Immature natural killer cell (primary cell): ENCODE data around the gene PCDHGA8. TPM values are rescaled to one million over a fixed set of nuclear protein-coding genes. Genes with fewer than 3 reads are reported as not detected.
"Not testable (repeated sequence)": the region's sequence is repeated elsewhere in the genome, so short reads cannot be mapped to it uniquely, and the experiment has no call there.

Experiments
- DNase-seq, 3 donors: peaks; one replicate each; pipeline ENCODE4 v3.0.0; 2022; ENCODE audit warnings: mixed read lengths in 1 of 3
- H3K27ac Mint-ChIP-seq, 6 donors: one replicate each; pipeline ENCODE4 v1.8.0; 2020; ENCODE audit warnings: mixed read lengths in 6 of 6, mild to moderate bottlenecking in 5 of 6, inconsistent platforms in 4 of 6, moderate library complexity in 3 of 6
- H3K27me3 Mint-ChIP-seq, 3 donors: one replicate each; pipeline ENCODE4 v1.8.0; 2020 to 2021; ENCODE audit warnings: low read depth in 3 of 3, mild to moderate bottlenecking in 3 of 3, mixed read lengths in 3 of 3, moderate library complexity in 3 of 3, inconsistent platforms in 1 of 3
- H3K36me3 Mint-ChIP-seq, 3 donors: one replicate each; pipeline ENCODE4 v1.8.0; 2020; ENCODE audit warnings: mixed read lengths in 3 of 3, inconsistent platforms in 2 of 3, mild to moderate bottlenecking in 2 of 3
- H3K4me1 Mint-ChIP-seq, 2 donors: one replicate each; pipeline ENCODE4 v1.8.0; 2020; ENCODE audit warnings: inconsistent platforms in 2 of 2, mild to moderate bottlenecking in 2 of 2, mixed read lengths in 2 of 2, moderate library complexity in 1 of 2
- H3K4me3 Mint-ChIP-seq, 5 donors: one replicate each; pipeline ENCODE4 v1.8.0; 2020; ENCODE audit warnings: mild to moderate bottlenecking in 5 of 5, mixed read lengths in 5 of 5, inconsistent platforms in 3 of 5, moderate library complexity in 3 of 5
- H3K9me3 Mint-ChIP-seq, 6 donors: one replicate each; pipeline ENCODE4 v1.8.0; 2020; ENCODE audit warnings: mild to moderate bottlenecking in 6 of 6, mixed read lengths in 6 of 6, inconsistent platforms in 4 of 6, moderate library complexity in 3 of 6
- polyA plus RNA-seq, 3 donors: library from polyadenylated mRNA; unstranded; fragments of 300-500 nt; fragmentation: Illumina TruSeq; gene quantifications; one replicate each; pipeline ENCODE4 v1.2.3, GENCODE V29; 2021

Gene PCDHGA8
- polyA plus RNA-seq, 3 donors from 2014 or later, result 0.07 TPM; not detected in 2

GRCh38 chr5:141359790-141360426 lies 32.5 kb upstream of the PCDHGA8 start, which contains the start of gene PCDHGB2:
Gene PCDHGB2 (plus strand): TSS chr5:141359994. CDS start chr5:141360136, 142 bp downstream.
- Mint-ChIP-seq H3K27me3 (peaks cover 27 to 63% (median 54%) of the 10 kb centered on the region in 3 donors), H3K27ac (peak within 1 kb of the TSS in 2 of 6 donors; percentile 36 to 68), H3K9me3 (peaks cover 17 to 57% (median 40%) of the 10 kb centered on the region in 6 donors), H3K4me3 (peak within 1 kb of the TSS; percentile 78 to 89 (median 85)), H3K4me1 (peaks cover 5 to 6% of the 10 kb centered on the region in 2 donors), H3K36me3 (peaks cover 4 to 16% (median 8%) of the 10 kb centered on the region in 3 donors)
- peak; percentile 9 to 29 (median 13) for DNase-seq

GRCh38 chr5:141360685-141361084 lies 31.7 kb upstream of the PCDHGA8 start:
- Mint-ChIP-seq H3K27me3 (peaks cover 30 to 67% (median 57%) of the 10 kb centered on the region in 3 donors), H3K36me3 (peaks cover 4 to 16% (median 14%) of the 10 kb centered on the region in 3 donors), H3K9me3 (peaks cover 24 to 65% (median 47%) of the 10 kb centered on the region in 6 donors), H3K4me1 (peaks cover 3 to 6% of the 10 kb centered on the region in 2 donors), H3K4me3 (peak overlapping the region in 1 of 5 donors; percentile 89), H3K27ac (no peak overlapping the region)
- DNase-seq, result no peak

- DNase-seq, result no peak
- H3K27me3 Mint-ChIP-seq, result peaks cover 32 to 67% (median 64%) of the 10 kb centered on the region in 3 donors
- H3K36me3 Mint-ChIP-seq, result peaks cover 4 to 15% (median 12%) of the 10 kb centered on the region in 3 donors
- H3K4me3 Mint-ChIP-seq, result peak overlapping the region in 1 of 5 donors; percentile 55
- H3K4me1 Mint-ChIP-seq, result peaks cover 2 to 6% of the 10 kb centered on the region in 2 donors
- H3K9me3 Mint-ChIP-seq, result peaks cover 23 to 68% (median 49%) of the 10 kb centered on the region in 6 donors
- H3K27ac Mint-ChIP-seq, result no peak overlapping the region
Observed at GRCh38 chr5:141362719-141363118, 29.7 kb upstream of the PCDHGA8 start.

- Mint-ChIP-seq H3K36me3 (peaks cover 4 to 15% (median 12%) of the 10 kb centered on the region in 3 donors), H3K4me3 (peak within 1 kb of the TSS in 2 of 5 donors; percentile 8)
Observed at GRCh38 chr5:141363952-141364660, 28.3 kb upstream of the PCDHGA8 start, which contains the start of gene PCDHGA5. Gene PCDHGA5 (plus strand): TSS chr5:141364162. CDS start chr5:141364331, 169 bp downstream.

GRCh38 chr5:141366016-141366896 lies 26.2 kb upstream of the PCDHGA8 start:
- Mint-ChIP-seq H3K4me1 (peaks cover 6 to 10% of the 10 kb centered on the region in 2 donors), H3K27ac (no peak overlapping the region), H3K4me3 (no peak overlapping the region), H3K27me3 (peaks cover 35 to 74% (median 70%) of the 10 kb centered on the region in 3 donors), H3K9me3 (peaks cover 15 to 58% (median 38%) of the 10 kb centered on the region in 6 donors), H3K36me3 (peaks cover 0 to 8% (median 8%) of the 10 kb centered on the region in 3 donors)
- no peak for DNase-seq

More at GRCh38 chr5:141363952-141364660, 28.3 kb upstream of the PCDHGA8 start, which contains the start of gene PCDHGA5:
- peak within 1 kb of the TSS in 1 of 6 donors; percentile 13 for H3K27ac Mint-ChIP-seq
- peaks cover 33 to 71% (median 71%) of the 10 kb centered on the region in 3 donors for H3K27me3 Mint-ChIP-seq
- H3K4me1 Mint-ChIP-seq, result peaks cover 2 to 6% of the 10 kb centered on the region in 2 donors
- no peak for DNase-seq
- H3K9me3 Mint-ChIP-seq, result peaks cover 23 to 69% (median 47%) of the 10 kb centered on the region in 6 donors

GRCh38 chr5:141369994-141370848 lies 22.2 kb upstream of the PCDHGA8 start, which contains the start of gene PCDHGB3:
Gene PCDHGB3 (plus strand): TSS chr5:141370242. CDS start chr5:141370395, 153 bp downstream.
- Mint-ChIP-seq H3K27me3 (peaks cover 40 to 51% (median 49%) of the 10 kb centered on the region in 3 donors), H3K36me3 (peaks cover 0 to 9% (median 3%) of the 10 kb centered on the region in 3 donors), H3K4me3 (peak within 1 kb of the TSS; percentile 75 to 90 (median 77)), H3K9me3 (peaks cover 7 to 43% (median 27%) of the 10 kb centered on the region in 6 donors), H3K4me1 (peaks cover 8 to 16% of the 10 kb centered on the region in 2 donors), H3K27ac (no peak within 1 kb of the TSS)
- peak in 1 of 3 donors; percentile 19 for DNase-seq

- H3K36me3 Mint-ChIP-seq, result peaks cover 0 to 7% (median 3%) of the 10 kb centered on the region in 3 donors
- H3K27me3 Mint-ChIP-seq, result peaks cover 33 to 48% (median 46%) of the 10 kb centered on the region in 3 donors
- peaks cover 8 to 39% (median 23%) of the 10 kb centered on the region in 6 donors for H3K9me3 Mint-ChIP-seq
- peaks cover 8 to 16% of the 10 kb centered on the region in 2 donors for H3K4me1 Mint-ChIP-seq
- no peak for DNase-seq
- no peak overlapping the region for H3K27ac Mint-ChIP-seq
- H3K4me3 Mint-ChIP-seq, result no peak overlapping the region
Observed at GRCh38 chr5:141371572-141372475, 20.6 kb upstream of the PCDHGA8 start.

GRCh38 chr5:141373673-141374317 lies 18.6 kb upstream of the PCDHGA8 start, which contains the start of gene PCDHGA6:
Gene PCDHGA6 (plus strand): TSS chr5:141373891. CDS start chr5:141374084, 193 bp downstream.
- H3K27me3 Mint-ChIP-seq, result peaks cover 32 to 45% (median 44%) of the 10 kb centered on the region in 3 donors
- peaks cover 0 to 7% (median 3%) of the 10 kb centered on the region in 3 donors for H3K36me3 Mint-ChIP-seq
- peak in 1 of 3 donors; percentile 11 for DNase-seq
- peak within 1 kb of the TSS in 3 of 5 donors; percentile 16 to 71 (median 41) for H3K4me3 Mint-ChIP-seq
- H3K27ac Mint-ChIP-seq, result no peak within 1 kb of the TSS
- peaks cover 8 to 37% (median 28%) of the 10 kb centered on the region in 6 donors for H3K9me3 Mint-ChIP-seq
- H3K4me1 Mint-ChIP-seq, result peaks cover 8 to 16% of the 10 kb centered on the region in 2 donors

- H3K27me3 Mint-ChIP-seq, result peaks cover 28 to 42% (median 39%) of the 10 kb centered on the region in 3 donors
- H3K4me3 Mint-ChIP-seq, result no peak overlapping the region
- H3K4me1 Mint-ChIP-seq, result peaks cover 8 to 16% of the 10 kb centered on the region in 2 donors
- no peak overlapping the region for H3K27ac Mint-ChIP-seq
- H3K9me3 Mint-ChIP-seq, result peaks cover 8 to 41% (median 27%) of the 10 kb centered on the region in 6 donors
- no peak for DNase-seq
- H3K36me3 Mint-ChIP-seq, result peaks cover 0 to 7% (median 3%) of the 10 kb centered on the region in 3 donors
Observed at GRCh38 chr5:141374627-141375026, 17.8 kb upstream of the PCDHGA8 start.

- H3K36me3 Mint-ChIP-seq, DNase-seq, H3K4me1 Mint-ChIP-seq, H3K4me3 Mint-ChIP-seq, H3K27ac Mint-ChIP-seq: not testable (repeated sequence)
- Mint-ChIP-seq H3K27me3 (peaks cover 27 to 35% (median 33%) of the 10 kb centered on the region in 3 donors), H3K9me3 (peaks cover 8 to 38% (median 26%) of the 10 kb centered on the region in 6 donors)
Observed at GRCh38 chr5:141375444-141376155, 16.8 kb upstream of the PCDHGA8 start.
